ENCODE results near the gene C5orf15.

DNA sequence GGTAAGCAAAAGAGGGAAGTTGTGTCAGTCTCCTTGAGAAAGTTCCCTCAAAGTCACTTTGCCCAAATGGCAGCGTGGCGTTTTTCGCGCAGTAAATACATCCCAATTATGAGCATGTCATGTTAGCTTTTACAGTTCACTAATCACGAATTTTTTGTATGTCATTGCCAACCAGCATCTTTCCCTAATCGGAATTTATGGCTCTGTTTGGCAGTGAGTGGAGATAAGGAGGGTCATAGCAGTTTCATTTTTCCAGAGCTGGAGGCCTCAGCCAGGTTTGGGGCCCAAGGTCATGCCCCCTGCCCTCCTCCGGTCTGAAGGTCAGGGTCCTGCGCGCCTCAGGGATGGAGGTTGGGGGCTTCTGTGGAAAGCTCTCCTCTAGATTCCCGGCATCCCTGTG, 50.1 kb downstream of the C5orf15 start:
- TF ChIP-seq, protein P1, sequence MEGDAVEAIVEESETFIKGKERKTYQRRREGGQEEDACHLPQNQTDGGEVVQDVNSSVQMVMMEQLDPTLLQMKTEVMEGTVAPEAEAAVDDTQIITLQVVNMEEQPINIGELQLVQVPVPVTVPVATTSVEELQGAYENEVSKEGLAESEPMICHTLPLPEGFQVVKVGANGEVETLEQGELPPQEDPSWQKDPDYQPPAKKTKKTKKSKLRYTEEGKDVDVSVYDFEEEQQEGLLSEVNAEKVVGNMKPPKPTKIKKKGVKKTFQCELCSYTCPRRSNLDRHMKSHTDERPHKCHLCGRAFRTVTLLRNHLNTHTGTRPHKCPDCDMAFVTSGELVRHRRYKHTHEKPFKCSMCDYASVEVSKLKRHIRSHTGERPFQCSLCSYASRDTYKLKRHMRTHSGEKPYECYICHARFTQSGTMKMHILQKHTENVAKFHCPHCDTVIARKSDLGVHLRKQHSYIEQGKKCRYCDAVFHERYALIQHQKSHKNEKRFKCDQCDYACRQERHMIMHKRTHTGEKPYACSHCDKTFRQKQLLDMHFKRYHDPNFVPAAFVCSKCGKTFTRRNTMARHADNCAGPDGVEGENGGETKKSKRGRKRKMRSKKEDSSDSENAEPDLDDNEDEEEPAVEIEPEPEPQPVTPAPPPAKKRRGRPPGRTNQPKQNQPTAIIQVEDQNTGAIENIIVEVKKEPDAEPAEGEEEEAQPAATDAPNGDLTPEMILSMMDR (IDR thresholded peaks at IDR 0.05 in 2 of 3, conservative IDR thresholded peaks at IDR 0.05 in 1 of 3; ENCODE audit: borderline replicate concordance in 1 of 3, insufficient read depth in 1 of 3, low read depth in 2 of 3, low read length in 2 of 3), result no peak
- TF ChIP-seq JUND (IDR thresholded peaks at IDR 0.05), result no peak
- TF ChIP-seq POLR2AphosphoS5 (IDR thresholded peaks at IDR 0.05; ENCODE audit: low read depth, low read length), result no peak
- TF ChIP-seq SP1 (IDR thresholded peaks at IDR 0.05; ENCODE audit: low read depth), result no peak
- no peak for TF ChIP-seq EZH2 (IDR thresholded peaks at IDR 0.05)
- TF ChIP-seq, protein P2, sequence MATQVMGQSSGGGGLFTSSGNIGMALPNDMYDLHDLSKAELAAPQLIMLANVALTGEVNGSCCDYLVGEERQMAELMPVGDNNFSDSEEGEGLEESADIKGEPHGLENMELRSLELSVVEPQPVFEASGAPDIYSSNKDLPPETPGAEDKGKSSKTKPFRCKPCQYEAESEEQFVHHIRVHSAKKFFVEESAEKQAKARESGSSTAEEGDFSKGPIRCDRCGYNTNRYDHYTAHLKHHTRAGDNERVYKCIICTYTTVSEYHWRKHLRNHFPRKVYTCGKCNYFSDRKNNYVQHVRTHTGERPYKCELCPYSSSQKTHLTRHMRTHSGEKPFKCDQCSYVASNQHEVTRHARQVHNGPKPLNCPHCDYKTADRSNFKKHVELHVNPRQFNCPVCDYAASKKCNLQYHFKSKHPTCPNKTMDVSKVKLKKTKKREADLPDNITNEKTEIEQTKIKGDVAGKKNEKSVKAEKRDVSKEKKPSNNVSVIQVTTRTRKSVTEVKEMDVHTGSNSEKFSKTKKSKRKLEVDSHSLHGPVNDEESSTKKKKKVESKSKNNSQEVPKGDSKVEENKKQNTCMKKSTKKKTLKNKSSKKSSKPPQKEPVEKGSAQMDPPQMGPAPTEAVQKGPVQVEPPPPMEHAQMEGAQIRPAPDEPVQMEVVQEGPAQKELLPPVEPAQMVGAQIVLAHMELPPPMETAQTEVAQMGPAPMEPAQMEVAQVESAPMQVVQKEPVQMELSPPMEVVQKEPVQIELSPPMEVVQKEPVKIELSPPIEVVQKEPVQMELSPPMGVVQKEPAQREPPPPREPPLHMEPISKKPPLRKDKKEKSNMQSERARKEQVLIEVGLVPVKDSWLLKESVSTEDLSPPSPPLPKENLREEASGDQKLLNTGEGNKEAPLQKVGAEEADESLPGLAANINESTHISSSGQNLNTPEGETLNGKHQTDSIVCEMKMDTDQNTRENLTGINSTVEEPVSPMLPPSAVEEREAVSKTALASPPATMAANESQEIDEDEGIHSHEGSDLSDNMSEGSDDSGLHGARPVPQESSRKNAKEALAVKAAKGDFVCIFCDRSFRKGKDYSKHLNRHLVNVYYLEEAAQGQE (IDR thresholded peaks at IDR 0.05; ENCODE audit: low read depth), result no peak
- TF ChIP-seq EGR1 (IDR thresholded peaks at IDR 0.05; ENCODE audit: low read depth), result no peak
- no peak for TF ChIP-seq RAD21 (IDR thresholded peaks at IDR 0.05; ENCODE audit: low read depth)
- TF ChIP-seq CEBPB (IDR thresholded peaks at IDR 0.05; ENCODE audit: low read depth), result no peak
- no peak for TF ChIP-seq POLR2A (IDR thresholded peaks at IDR 0.05; ENCODE audit: borderline replicate concordance, extremely low read depth, insufficient read depth, insufficient read length)
- no peak for TF ChIP-seq SIN3A (IDR thresholded peaks at IDR 0.05; ENCODE audit: low read depth)
- TF ChIP-seq, protein P3, sequence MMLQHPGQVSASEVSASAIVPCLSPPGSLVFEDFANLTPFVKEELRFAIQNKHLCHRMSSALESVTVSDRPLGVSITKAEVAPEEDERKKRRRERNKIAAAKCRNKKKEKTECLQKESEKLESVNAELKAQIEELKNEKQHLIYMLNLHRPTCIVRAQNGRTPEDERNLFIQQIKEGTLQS (IDR thresholded peaks at IDR 0.05), result no peak
- no peak for TF ChIP-seq TCF7L2 (IDR thresholded peaks at IDR 0.05; ENCODE audit: borderline replicate concordance, extremely low read depth, insufficient read depth, insufficient read length)

All from HCT116 (cell line).